Endodermal cell (in vitro differentiated cells): ENCODE measurements around the gene CDC42BPG. TPM values are rescaled to one million over a fixed set of nuclear protein-coding genes. Genes with fewer than 3 reads are reported as not detected.

Experiments
- DNase-seq: peaks from one replicate; pipeline ENCODE4 v3.0.0-alpha.2; 2017
- H3K27ac ChIP-seq: 2 replicates; pipeline ENCODE4 v1.5.1; 2013; ENCODE audit warnings: mild to moderate bottlenecking, low read depth, low read length, moderate library complexity
- H3K27me3 ChIP-seq: 2 replicates; pipeline ENCODE4 v1.6.1; 2013; ENCODE audit warnings: mild to moderate bottlenecking, low read length, moderate library complexity; ENCODE audit not compliant: insufficient read depth, control insufficient read depth, poor library complexity, severe bottlenecking
- H3K36me3 ChIP-seq: 2 replicates; pipeline ENCODE4 v1.7.0; 2013; ENCODE audit warnings: mild to moderate bottlenecking, low read length, moderate library complexity; ENCODE audit not compliant: control insufficient read depth, insufficient read depth
- H3K4me1 ChIP-seq: one replicate; pipeline ENCODE4 v1.7.0; 2013; ENCODE audit warnings: low read length; ENCODE audit not compliant: control insufficient read depth, insufficient read depth
- H3K4me3 ChIP-seq: 2 replicates; pipeline ENCODE4 v1.5.1; 2013; ENCODE audit warnings: mild to moderate bottlenecking, low read length, moderate library complexity
- H3K9ac ChIP-seq: 2 replicates; pipeline ENCODE4 v1.6.1; 2013; ENCODE audit warnings: mild to moderate bottlenecking, low read length, moderate library complexity; ENCODE audit not compliant: poor library complexity, severe bottlenecking; ENCODE audit errors: extremely low read depth
- H3K9me3 ChIP-seq: 2 replicates; pipeline ENCODE4 v1.6.1; 2013; ENCODE audit warnings: mild to moderate bottlenecking, low read length, moderate library complexity; ENCODE audit not compliant: control insufficient read depth
- H3K27ac Mint-ChIP-seq: 2 replicates; pipeline ENCODE4 v1.8.0; 2020; ENCODE audit warnings: mixed read lengths
- H3K27me3 Mint-ChIP-seq: 2 replicates; pipeline ENCODE4 v1.8.0; 2021; ENCODE audit warnings: mild to moderate bottlenecking, mixed read lengths; ENCODE audit not compliant: insufficient read depth
- H3K36me3 Mint-ChIP-seq: 2 replicates; pipeline ENCODE4 v1.8.0; 2020; ENCODE audit warnings: low read depth, mixed read lengths
- H3K4me1 Mint-ChIP-seq: 2 replicates; pipeline ENCODE4 v1.8.0; 2020; ENCODE audit warnings: mixed read lengths
- H3K4me3 Mint-ChIP-seq: 2 replicates; pipeline ENCODE4 v1.8.0; 2020; ENCODE audit warnings: mild to moderate bottlenecking, moderate library complexity, mixed read lengths
- H3K9me3 Mint-ChIP-seq: 2 replicates; pipeline ENCODE4 v1.8.0; 2020; ENCODE audit warnings: mild to moderate bottlenecking, mixed read lengths
- CTCF ChIP-seq: fragments of 200-600 bp; sonication (generic); conservative IDR thresholded peaks from 2 replicates; pipeline ENCODE4 v1.5.0; 2021; ENCODE audit warnings: antibody characterized with exemption, mild to moderate bottlenecking
- WGBS, 2 experiments: methylation state at CpG; one replicate each; pipeline versions ENCODE4 v1.1.5 to v1.1.7; 2013; ENCODE audit warnings: missing lambda C conversion rate in 2 of 2, mixed read lengths in 1 of 2; ENCODE audit not compliant: insufficient coverage in 1 of 2, insufficient read length in 1 of 2; 5-methylcytosine and 5-hydroxymethylcytosine counted together
- total RNA-seq, 2 donors: library from RNA; stranded (reverse); fragmentation: NEBNext Ultra II Directional in 1 of 2; extraction: Animal tissue kit (Norgen Biotek cat#: 25700) in 1 of 2; gene quantifications; 2 replicates in 1 of 2; 3 replicates in 1 of 2; pipeline ENCODE4 v1.2.1, GENCODE V29; 2021

The CDC42BPG gene
- total RNA-seq, 2 donors from 2014 or later, result 11.1 to 12.6 TPM

- H3K4me3 Mint-ChIP-seq, result peak overlapping the region; percentile 79
- H3K9me3 Mint-ChIP-seq, result no peaks in the 10 kb centered on the region
- WGBS, 2 experiments, result 0% methylated on average over 13 to 28 of the region's 28 CpGs
- H3K9me3 ChIP-seq, result no peaks in the 10 kb centered on the region
- H3K27me3 ChIP-seq, result no peaks in the 10 kb centered on the region
- H3K36me3 Mint-ChIP-seq, result peaks cover 42% of the 10 kb centered on the region
- no peak for TF ChIP-seq CTCF
- DNase-seq, result no peak
- peak overlapping the region; percentile 98 for H3K27ac ChIP-seq
- peak overlapping the region; percentile 64 for H3K4me3 ChIP-seq
- peaks cover 17% of the 10 kb centered on the region for H3K4me1 Mint-ChIP-seq
- H3K9ac ChIP-seq, result peak overlapping the region; percentile 72
- H3K4me1 ChIP-seq, result peaks cover 5% of the 10 kb centered on the region
- H3K27me3 Mint-ChIP-seq, result no peaks in the 10 kb centered on the region
- no peak overlapping the region for H3K27ac Mint-ChIP-seq
- peaks cover 44% of the 10 kb centered on the region for H3K36me3 ChIP-seq
Measured at GRCh38 chr11:64778223-64778472, 66.3 kb downstream of the CDC42BPG start.

- Mint-ChIP-seq H3K4me3 (peak overlapping the region; percentile 79), H3K27me3 (no peaks in the 10 kb centered on the region), H3K36me3 (peaks cover 47% of the 10 kb centered on the region), H3K27ac (peak overlapping the region; percentile 91), H3K9me3 (no peaks in the 10 kb centered on the region), H3K4me1 (peaks cover 17% of the 10 kb centered on the region)
- H3K9ac ChIP-seq, result peak overlapping the region; percentile 72
- 0% methylated on average over 6 to 91 of the region's 98 CpGs for WGBS, 2 experiments
- peaks cover 49% of the 10 kb centered on the region for H3K36me3 ChIP-seq
- peak overlapping the region; percentile 98 for H3K27ac ChIP-seq
- peak overlapping the region; percentile 86 for H3K4me3 ChIP-seq
- H3K27me3 ChIP-seq, result no peaks in the 10 kb centered on the region
- DNase-seq, result peak; percentile 89
- no peak for TF ChIP-seq CTCF
- peaks cover 5% of the 10 kb centered on the region for H3K4me1 ChIP-seq
- no peaks in the 10 kb centered on the region for H3K9me3 ChIP-seq
Measured at GRCh38 chr11:64777449-64778222, 66.8 kb downstream of the CDC42BPG start.

- no peaks in the 10 kb centered on the region for H3K27me3 Mint-ChIP-seq
- H3K27ac ChIP-seq, result no peak overlapping the region
- 64 to 72% methylated on average over 2 to 3 of the region's 3 CpGs for WGBS, 2 experiments
- no peaks in the 10 kb centered on the region for H3K9me3 ChIP-seq
- peaks cover 17% of the 10 kb centered on the region for H3K4me1 Mint-ChIP-seq
- H3K9me3 Mint-ChIP-seq, result no peaks in the 10 kb centered on the region
- peaks cover 5% of the 10 kb centered on the region for H3K4me1 ChIP-seq
- peaks cover 55% of the 10 kb centered on the region for H3K36me3 Mint-ChIP-seq
- TF ChIP-seq CTCF, result no peak
- no peaks in the 10 kb centered on the region for H3K27me3 ChIP-seq
- no peak for DNase-seq
- peak overlapping the region; percentile 79 for H3K4me3 Mint-ChIP-seq
- H3K27ac Mint-ChIP-seq, result peak overlapping the region; percentile 91
- peaks cover 57% of the 10 kb centered on the region for H3K36me3 ChIP-seq
- H3K9ac ChIP-seq, result peak overlapping the region; percentile 42
- H3K4me3 ChIP-seq, result peak overlapping the region; percentile 86
Measured at GRCh38 chr11:64776875-64777274, 67.6 kb downstream of the CDC42BPG start.
